GM12892 (cell line): ENCODE measurements around the gene KRTAP5-5.
"Not testable (repeated sequence)": the region's sequence is repeated elsewhere in the genome, so short reads cannot be mapped to it uniquely, and the experiment has no call there.

Source experiments
- DNase-seq: peaks from one replicate; pipeline ENCODE4 v3.0.0; 2011; ENCODE audit not compliant: insufficient read length
- FAIRE-seq: peaks from 2 replicates; lab custom pipeline; 2011; peaks lifted over from hg19 to GRCh38; lab: Jason Lieb, UNC
- POLR2A ChIP-seq: IDR thresholded peaks from 2 replicates; pipeline ENCODE4 v1.6.1; 2011; ENCODE audit warnings: low read depth, low read length, control low read depth
- POLR2AphosphoS5 ChIP-seq: IDR thresholded peaks from 2 replicates; pipeline ENCODE4 v1.6.1; 2011; ENCODE audit warnings: low read depth, low read length, control low read depth
- TAF1 ChIP-seq: IDR thresholded peaks from 2 replicates; pipeline ENCODE4 v1.6.1; 2011; ENCODE audit warnings: low read depth, mild to moderate bottlenecking, control low read depth, low read length, borderline replicate concordance

Gene KRTAP5-5

DNA sequence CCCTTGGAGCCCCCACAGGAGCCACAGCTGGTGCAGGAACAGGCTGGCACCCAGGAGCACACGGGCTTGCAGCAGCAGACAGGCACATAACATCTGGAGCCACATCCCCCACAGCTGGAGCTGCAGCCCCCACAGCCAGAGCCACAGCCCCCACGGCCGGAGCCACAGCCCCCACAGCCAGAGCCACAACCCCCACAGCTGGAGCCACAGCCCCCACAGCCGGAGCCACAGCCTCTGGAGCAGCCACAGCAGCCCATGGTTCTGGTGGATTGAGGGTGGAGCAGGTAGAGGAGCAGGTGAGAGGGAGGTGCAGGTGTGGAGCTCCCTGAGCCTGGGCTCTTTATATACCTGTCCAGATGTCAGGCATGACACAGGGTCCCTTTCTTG is 31.6 kb upstream of the KRTAP5-5 start, which contains the start of gene KRTAP5-2:
Gene KRTAP5-2, minus strand, starts transcription at position 301 of the 387 bp plus-strand sequence. Its CDS starts 44 bp downstream, at position 257.
- FAIRE-seq (no peak), DNase-seq (no peak)
- no peak for TF ChIP-seq POLR2AphosphoS5
- TF ChIP-seq TAF1 = no peak
- TF ChIP-seq POLR2A = no peak

GRCh38 chr11:1598406-1598805 is 31.2 kb upstream of the KRTAP5-5 start:
- not testable (repeated sequence) for DNase-seq, FAIRE-seq

- no peak for FAIRE-seq
- DNase-seq = no peak
- TF ChIP-seq POLR2A = no peak
- no peak for TF ChIP-seq POLR2AphosphoS5
- TF ChIP-seq TAF1 = no peak
These were observed 30.8 kb upstream of the KRTAP5-5 start for GRCh38 chr11:1598816-1599215.

- DNase-seq (no peak), FAIRE-seq (no peak)
- TF ChIP-seq POLR2A (no peak), POLR2AphosphoS5 (no peak), TAF1 (no peak)
These were observed 28.9 kb upstream of the KRTAP5-5 start for GRCh38 chr11:1600626-1601025.

DNA sequence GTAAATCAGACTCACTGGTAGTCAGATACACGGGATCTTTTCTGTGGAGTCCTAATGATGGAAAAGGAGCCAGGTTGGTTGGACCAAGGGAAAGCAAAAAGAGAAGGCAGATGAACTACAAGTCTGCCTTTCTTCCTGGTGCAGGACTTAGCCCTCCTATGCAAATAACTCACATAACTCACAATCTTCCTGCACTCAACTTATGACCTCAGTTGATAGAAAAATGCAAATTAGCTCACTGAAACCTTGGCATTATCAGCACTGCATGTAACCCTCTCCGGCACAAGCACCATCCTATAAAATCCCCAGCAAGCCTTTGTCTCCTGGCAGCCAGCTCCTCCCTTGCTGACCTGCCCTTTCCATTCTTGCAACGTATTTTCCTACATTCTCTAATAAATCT is 27.9 kb upstream of the KRTAP5-5 start:
- not testable (repeated sequence) for DNase-seq, FAIRE-seq

DNA sequence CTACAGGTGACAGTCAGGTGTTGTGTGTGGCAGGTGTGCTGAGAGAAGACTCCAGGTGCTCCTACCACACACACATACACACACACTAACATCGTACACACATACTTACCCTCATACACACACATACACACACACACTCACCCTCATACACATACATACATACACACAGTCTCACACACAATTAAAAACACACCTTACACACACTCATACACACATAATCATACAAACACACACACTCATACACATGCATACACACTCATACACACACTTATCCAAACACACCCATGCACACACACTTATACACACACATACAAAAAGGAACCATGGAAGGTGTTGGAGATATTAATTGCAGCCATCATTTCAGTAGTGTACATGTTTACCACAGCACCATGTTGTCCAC is 25.9 kb upstream of the KRTAP5-5 start:
- FAIRE-seq (peak; percentile 60), DNase-seq (no peak)
- TF ChIP-seq POLR2A = no peak
- TF ChIP-seq TAF1 = no peak
- no peak for TF ChIP-seq POLR2AphosphoS5

DNA sequence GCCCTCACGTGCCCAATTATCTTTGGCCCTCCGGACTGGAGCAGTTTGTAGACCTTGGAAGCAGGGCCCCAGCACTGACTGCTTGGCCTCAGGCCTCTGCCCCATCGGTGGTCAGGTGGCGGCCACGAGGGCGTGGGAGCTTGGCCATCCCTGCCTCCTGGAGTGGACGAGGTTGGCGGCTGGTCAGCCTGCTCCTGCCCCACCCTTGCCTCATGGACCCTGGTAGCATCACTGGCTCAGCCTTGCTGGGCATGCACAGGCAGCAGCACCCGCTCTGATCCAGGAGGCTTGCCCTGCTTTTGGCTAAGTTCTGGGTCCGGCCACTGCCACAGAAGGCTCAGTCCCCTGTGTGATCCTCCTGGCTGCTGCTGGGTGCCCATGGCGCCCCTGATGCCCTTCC is 25.4 kb upstream of the KRTAP5-5 start:
- FAIRE-seq = no peak
- DNase-seq = no peak
- TF ChIP-seq POLR2AphosphoS5 (no peak), POLR2A (no peak), TAF1 (no peak)

DNA sequence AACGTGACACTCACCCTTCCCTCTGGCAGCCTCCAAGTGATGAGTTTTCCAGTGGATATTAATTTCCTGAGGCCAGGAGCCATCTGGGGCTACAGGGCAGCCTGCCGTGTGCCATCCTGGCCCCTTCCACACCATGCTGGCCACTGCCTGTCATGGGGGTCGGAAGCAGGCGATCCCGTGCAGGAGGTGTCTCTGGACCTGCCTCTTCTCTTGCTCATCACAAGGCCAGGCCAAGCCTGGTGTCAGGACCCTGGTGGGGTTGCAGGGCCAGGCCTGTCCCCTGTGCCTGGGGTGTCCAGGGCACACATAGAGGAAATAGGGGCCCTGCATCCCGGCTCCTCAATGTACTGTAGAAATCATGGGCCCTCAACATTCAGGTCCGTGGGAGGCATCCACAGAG is 24.9 kb upstream of the KRTAP5-5 start:
- DNase-seq (no peak), FAIRE-seq (no peak)
- TF ChIP-seq POLR2AphosphoS5 (no peak), POLR2A (no peak), TAF1 (no peak)

DNA sequence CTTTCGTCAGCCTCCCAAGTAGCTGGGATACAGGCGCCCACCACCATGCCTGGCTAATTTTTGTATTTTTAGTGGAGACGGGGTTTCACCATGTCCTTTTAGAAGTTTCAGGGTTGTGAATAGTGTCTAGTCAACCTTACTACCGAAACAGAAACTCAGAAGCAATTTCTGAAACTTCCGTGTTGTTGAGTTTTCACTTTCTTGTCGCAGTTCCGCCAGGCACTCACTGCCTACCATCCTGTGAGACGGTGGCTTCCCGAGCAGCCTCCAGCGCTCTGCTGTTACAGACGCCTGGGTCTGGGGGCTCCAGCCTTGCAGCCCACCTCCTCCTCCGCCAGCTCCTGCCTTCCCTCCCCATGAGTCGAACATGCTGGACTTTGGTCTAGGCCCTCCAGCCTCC is 23.7 kb upstream of the KRTAP5-5 start:
- DNase-seq (peak; percentile 61), FAIRE-seq (peak; percentile 97)

GRCh38 chr11:1607156-1607845 is 22.3 kb upstream of the KRTAP5-5 start:
- DNase-seq, FAIRE-seq: not testable (repeated sequence)

GRCh38 chr11:1607901-1608300 is 21.7 kb upstream of the KRTAP5-5 start:
- not testable (repeated sequence) for FAIRE-seq, DNase-seq

GRCh38 chr11:1608363-1608762 is 21.2 kb upstream of the KRTAP5-5 start, which contains the start of gene KRTAP5-3:
Gene KRTAP5-3, minus strand, starts transcription at chr11:1608463. Its CDS starts 78 bp downstream, at chr11:1608385.
- no peak for DNase-seq
- no peak for FAIRE-seq
- TF ChIP-seq POLR2AphosphoS5 (no peak), POLR2A (no peak), TAF1 (no peak)

DNA sequence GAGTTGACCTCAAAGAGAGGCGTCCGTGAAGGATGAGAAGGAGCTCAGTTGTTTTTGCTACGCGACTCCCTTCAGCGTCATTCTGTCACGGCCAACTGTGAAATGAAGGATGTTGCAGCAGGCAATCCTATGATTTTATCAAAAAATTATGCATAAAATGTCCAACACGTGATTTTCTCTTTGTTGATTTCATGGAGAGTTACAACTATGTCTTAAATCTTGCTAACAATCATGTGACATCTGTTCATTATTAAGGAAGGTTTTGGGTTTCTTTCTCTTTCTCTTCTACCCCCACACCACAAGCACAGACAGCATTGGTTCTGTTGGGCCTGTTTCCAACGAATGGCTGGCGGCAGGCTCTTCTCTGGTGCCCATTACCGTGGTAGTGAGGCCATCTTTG is 11.3 kb upstream of the KRTAP5-5 start:
- FAIRE-seq (no peak), DNase-seq (no peak)
- TF ChIP-seq TAF1 = no peak

GRCh38 chr11:1619449-1619848 is 10.1 kb upstream of the KRTAP5-5 start:
- no peak for DNase-seq
- FAIRE-seq = no peak
- no peak for TF ChIP-seq POLR2A
- no peak for TF ChIP-seq POLR2AphosphoS5
- TF ChIP-seq TAF1 = no peak

GRCh38 chr11:1622086-1622485 is 7.5 kb upstream of the KRTAP5-5 start, which contains the start of gene KRTAP5-4:
Gene KRTAP5-4, minus strand, starts transcription at chr11:1622138. Its CDS starts 45 bp downstream, at chr11:1622093.
- FAIRE-seq = no peak
- no peak for TF ChIP-seq TAF1
- TF ChIP-seq POLR2A = no peak
- no peak for TF ChIP-seq POLR2AphosphoS5
- no peak for DNase-seq
